Activated naive CD4-positive, alpha-beta T cell treated with Interleukin-2 at 50 U/mL for 16 hours (primary cell): ENCODE data around the gene INPP1.
"Not testable (repeated sequence)": the region's sequence is repeated elsewhere in the genome, so short reads cannot be mapped to it uniquely, and the experiment has no call there.

Experiments used
- DNase-seq: peaks from one replicate; pipeline ENCODE4 v3.0.0-alpha.2; 2020

The INPP1 gene

GRCh38 chr2:190343536-190344275 lies at the start of gene INPP1:
Gene INPP1, plus strand, starts transcription at chr2:190343589. Its CDS starts 16,514 bp downstream, at chr2:190360103.
- DNase-seq: peak; percentile 45

- not testable (repeated sequence) for DNase-seq
Observed at GRCh38 chr2:190297880-190298279, 45.5 kb upstream of the INPP1 start.

- DNase-seq: no peak
Observed at GRCh38 chr2:190301032-190301431, 42.4 kb upstream of the INPP1 start.

GRCh38 chr2:190302052-190302451 lies 41.3 kb upstream of the INPP1 start:
- DNase-seq: no peak

GRCh38 chr2:190303647-190304046 lies 39.7 kb upstream of the INPP1 start:
- no peak for DNase-seq

GRCh38 chr2:190304404-190304803 lies 39.0 kb upstream of the INPP1 start:
- DNase-seq: no peak

- no peak for DNase-seq
Observed at GRCh38 chr2:190308031-190308430, 35.4 kb upstream of the INPP1 start.

- no peak for DNase-seq
Observed at GRCh38 chr2:190311893-190312634, 31.3 kb upstream of the INPP1 start.

- DNase-seq: not testable (repeated sequence)
Observed at GRCh38 chr2:190312635-190313025, 30.8 kb upstream of the INPP1 start.

GRCh38 chr2:190313880-190314279 lies 29.5 kb upstream of the INPP1 start:
- DNase-seq: no peak

GRCh38 chr2:190315273-190315672 lies 28.1 kb upstream of the INPP1 start:
- DNase-seq: no peak

GRCh38 chr2:190318514-190318913 lies 24.9 kb upstream of the INPP1 start:
- no peak for DNase-seq

- peak; percentile 18 for DNase-seq
Observed at GRCh38 chr2:190318931-190319554, 24.3 kb upstream of the INPP1 start.

- DNase-seq: peak; percentile 88
Observed at GRCh38 chr2:190319555-190320498, 23.6 kb upstream of the INPP1 start, which contains the start of gene HIBCH. Gene HIBCH, minus strand, starts transcription at chr2:190319826. Its CDS starts 76 bp downstream, at chr2:190319750.

- DNase-seq: peak; percentile 47
Observed at GRCh38 chr2:190320696-190321095, 22.7 kb upstream of the INPP1 start.

- DNase-seq: no peak
Observed at GRCh38 chr2:190323406-190323805, 20.0 kb upstream of the INPP1 start.

GRCh38 chr2:190325588-190325987 lies 17.8 kb upstream of the INPP1 start:
- no peak for DNase-seq

- DNase-seq: no peak
Observed at GRCh38 chr2:190327867-190328572, 15.4 kb upstream of the INPP1 start.

GRCh38 chr2:190328573-190329147 lies 14.7 kb upstream of the INPP1 start:
- no peak for DNase-seq

- no peak for DNase-seq
Observed at GRCh38 chr2:190333395-190333794, 10.0 kb upstream of the INPP1 start.

GRCh38 chr2:190333928-190334327 lies 9.5 kb upstream of the INPP1 start:
- no peak for DNase-seq
